ENCODE results near the gene FOXP1. TPM values are rescaled to one million over a fixed set of nuclear protein-coding genes. Genes with fewer than 3 reads are reported as not detected.

The FOXP1 gene
- total and polyA plus RNA-seq, 2 of the 8 experiments (the other 6 are each of a cell fraction or from before 2014, with no cell fraction given), result 13.9 to 25.4 TPM

DNA sequence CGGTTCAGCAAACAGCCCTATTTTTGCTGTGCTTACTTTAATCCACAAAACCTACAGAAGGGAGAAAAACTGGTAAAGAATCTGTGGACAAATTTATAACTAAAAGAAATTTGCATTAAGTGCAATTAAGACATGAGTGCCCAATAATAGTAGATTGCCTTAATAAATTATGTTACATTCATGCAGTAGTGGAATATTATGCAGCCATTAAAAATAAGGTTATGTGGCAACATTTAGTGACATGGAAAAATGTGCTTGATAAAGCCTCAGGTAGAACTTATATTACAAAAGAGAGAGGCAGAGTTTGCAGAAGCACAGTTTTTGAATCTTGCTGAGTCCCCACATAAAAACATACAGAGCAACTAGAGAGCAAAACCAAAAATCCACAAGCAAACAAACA lies 253.0 kb downstream of the FOXP1 start (continued):
- TF ChIP-seq RNF2 (IDR thresholded peaks at IDR 0.05; ENCODE audit: borderline replicate concordance, low read depth, low read length, missing control alignments, poor library complexity, severe bottlenecking), result no peak
- TF ChIP-seq, protein P1, sequence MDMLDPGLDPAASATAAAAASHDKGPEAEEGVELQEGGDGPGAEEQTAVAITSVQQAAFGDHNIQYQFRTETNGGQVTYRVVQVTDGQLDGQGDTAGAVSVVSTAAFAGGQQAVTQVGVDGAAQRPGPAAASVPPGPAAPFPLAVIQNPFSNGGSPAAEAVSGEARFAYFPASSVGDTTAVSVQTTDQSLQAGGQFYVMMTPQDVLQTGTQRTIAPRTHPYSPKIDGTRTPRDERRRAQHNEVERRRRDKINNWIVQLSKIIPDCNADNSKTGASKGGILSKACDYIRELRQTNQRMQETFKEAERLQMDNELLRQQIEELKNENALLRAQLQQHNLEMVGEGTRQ (IDR thresholded peaks at IDR 0.05; ENCODE audit: low read length), result no peak
- no peak for TF ChIP-seq GTF2F1 (IDR thresholded peaks at IDR 0.05; ENCODE audit: borderline replicate concordance, low read depth, low read length)

Data from H1 (cell line).